Liver (tissue), 3 donors: ENCODE data around the gene TAL2.

Experiments used
- ATF3 ChIP-seq: IDR thresholded peaks from 2 replicates; pipeline ENCODE4 v1.6.1; 2016; ENCODE audit warnings: antibody characterized with exemption
- CTCF ChIP-seq: fragments of 150-350 bp; IDR thresholded peaks from 2 replicates; pipeline ENCODE4 v1.5.1; 2017; ENCODE audit warnings: improper control_type of control experiment, low read depth, low read length; ENCODE audit not compliant: missing input control
- FOXA1 ChIP-seq: IDR thresholded peaks from 2 replicates; pipeline ENCODE4 v1.6.1; 2016; ENCODE audit warnings: antibody characterized with exemption
- GABPA ChIP-seq, 2 donors: IDR thresholded peaks in 1 of 2; conservative IDR thresholded peaks in 1 of 2; 2 replicates each; pipeline ENCODE4 v1.6.1; 2016; ENCODE audit warnings: antibody characterized with exemption in 2 of 2, mild to moderate bottlenecking in 1 of 2, moderate library complexity in 1 of 2
- JUND ChIP-seq, 2 donors: IDR thresholded peaks; 2 replicates each; pipeline ENCODE4 v1.6.1; 2016; ENCODE audit warnings: antibody characterized with exemption in 2 of 2
- MAX ChIP-seq: IDR thresholded peaks from 2 replicates; pipeline ENCODE4 v1.6.1; 2016; ENCODE audit warnings: antibody characterized with exemption
- RAD21 ChIP-seq, 2 donors: IDR thresholded peaks; 2 replicates each; pipeline ENCODE4 v1.6.1; 2016; ENCODE audit warnings: antibody characterized with exemption in 2 of 2, mild to moderate bottlenecking in 2 of 2
- REST ChIP-seq: IDR thresholded peaks from 2 replicates; pipeline ENCODE4 v1.6.1; 2016; ENCODE audit warnings: antibody characterized with exemption, mild to moderate bottlenecking
- SP1 ChIP-seq: IDR thresholded peaks from 2 replicates; pipeline ENCODE4 v1.6.1; 2018; ENCODE audit warnings: antibody characterized with exemption, mild to moderate bottlenecking
- TAF1 ChIP-seq: conservative IDR thresholded peaks from 2 replicates; pipeline ENCODE4 v1.6.1; 2016; ENCODE audit warnings: antibody characterized with exemption, mild to moderate bottlenecking
- YY1 ChIP-seq: IDR thresholded peaks from 2 replicates; pipeline ENCODE4 v1.6.1; 2016; ENCODE audit warnings: antibody characterized with exemption, mild to moderate bottlenecking
- donor health status: healthy.
- donor health status: healthy.

- TF ChIP-seq CTCF: no peak
- no peak for TF ChIP-seq FOXA1
- TF ChIP-seq TAF1: no peak
- TF ChIP-seq YY1: no peak
- no peak for TF ChIP-seq SP1
- no peak for TF ChIP-seq MAX
- TF ChIP-seq REST: no peak
- TF ChIP-seq RAD21 (IDR thresholded peaks at IDR 0.05): no peak
- no peak for TF ChIP-seq GABPA (IDR thresholded peaks at IDR 0.05 in 1 of 2, conservative IDR thresholded peaks at IDR 0.05 in 1 of 2)
- no peak for TF ChIP-seq ATF3
- no peak for TF ChIP-seq JUND (IDR thresholded peaks at IDR 0.05)
These were observed 21.5 kb downstream of the TAL2 start for GRCh38 chr9:105683688-105684275.
